Fibroblast of lung (primary cell): ENCODE data around the gene MALL.
"Not testable (repeated sequence)": the region's sequence is repeated elsewhere in the genome, so short reads cannot be mapped to it uniquely, and the experiment has no call there.

Experiments
- EZH2 ChIP-seq: IDR thresholded peaks from 2 replicates; pipeline ENCODE4 v1.5.1; 2012; ENCODE audit warnings: low read length, control low read depth, mild to moderate bottlenecking; ENCODE audit errors: missing control alignments
- TF ChIP-seq, protein P1 (sequence below), 2 donors: IDR thresholded peaks in 1 of 2; conservative IDR thresholded peaks in 1 of 2; 1 replicate in 1 of 2; 2 replicates in 1 of 2; pipeline ENCODE4 v1.5.1; 2011 to 2012; ENCODE audit warnings: low read length in 2 of 2, control low read depth in 1 of 2, inconsistent platforms in 1 of 2, low read depth in 1 of 2, mild to moderate bottlenecking in 1 of 2

DNA sequence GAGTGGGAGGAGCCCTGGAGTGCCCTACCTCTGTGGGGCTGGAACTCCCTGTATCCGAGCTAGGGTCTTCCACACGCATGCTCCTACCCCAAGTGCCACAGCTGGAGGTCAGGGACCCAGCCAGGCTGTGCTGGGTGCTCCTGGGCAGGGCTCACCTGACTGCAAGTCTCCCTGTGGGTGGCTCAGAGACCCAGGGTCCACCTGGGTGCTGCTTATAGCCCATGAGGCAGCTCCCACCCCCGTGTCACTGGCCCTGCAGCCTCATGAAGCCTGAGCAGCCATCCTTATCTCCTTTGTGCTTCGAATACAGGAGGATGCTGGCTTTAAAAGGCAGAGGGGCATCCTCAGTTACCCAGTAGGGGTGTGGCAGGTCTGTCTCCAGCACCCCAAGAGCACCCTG is 14.7 kb downstream of the MALL start:
- TF ChIP-seq, protein P1, sequence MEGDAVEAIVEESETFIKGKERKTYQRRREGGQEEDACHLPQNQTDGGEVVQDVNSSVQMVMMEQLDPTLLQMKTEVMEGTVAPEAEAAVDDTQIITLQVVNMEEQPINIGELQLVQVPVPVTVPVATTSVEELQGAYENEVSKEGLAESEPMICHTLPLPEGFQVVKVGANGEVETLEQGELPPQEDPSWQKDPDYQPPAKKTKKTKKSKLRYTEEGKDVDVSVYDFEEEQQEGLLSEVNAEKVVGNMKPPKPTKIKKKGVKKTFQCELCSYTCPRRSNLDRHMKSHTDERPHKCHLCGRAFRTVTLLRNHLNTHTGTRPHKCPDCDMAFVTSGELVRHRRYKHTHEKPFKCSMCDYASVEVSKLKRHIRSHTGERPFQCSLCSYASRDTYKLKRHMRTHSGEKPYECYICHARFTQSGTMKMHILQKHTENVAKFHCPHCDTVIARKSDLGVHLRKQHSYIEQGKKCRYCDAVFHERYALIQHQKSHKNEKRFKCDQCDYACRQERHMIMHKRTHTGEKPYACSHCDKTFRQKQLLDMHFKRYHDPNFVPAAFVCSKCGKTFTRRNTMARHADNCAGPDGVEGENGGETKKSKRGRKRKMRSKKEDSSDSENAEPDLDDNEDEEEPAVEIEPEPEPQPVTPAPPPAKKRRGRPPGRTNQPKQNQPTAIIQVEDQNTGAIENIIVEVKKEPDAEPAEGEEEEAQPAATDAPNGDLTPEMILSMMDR (conservative IDR thresholded peaks at IDR 0.05 in 1 of 2, IDR thresholded peaks at IDR 0.05 in 1 of 2; ENCODE audit: low read depth in 1 of 2, low read length in 2 of 2) = not testable (repeated sequence)
- not testable (repeated sequence) for TF ChIP-seq EZH2
